Ectodermal cell (in vitro differentiated cells): ENCODE data around the gene CETN2.
"Not testable (repeated sequence)": the region's sequence is repeated elsewhere in the genome, so short reads cannot be mapped to it uniquely, and the experiment has no call there.

Experiments used
- H3K27ac ChIP-seq: 2 replicates; pipeline ENCODE4 v1.7.0; 2013; ENCODE audit warnings: mild to moderate bottlenecking, low read depth, low read length; ENCODE audit not compliant: insufficient read depth, poor library complexity, severe bottlenecking
- H3K27me3 ChIP-seq: 2 replicates; pipeline ENCODE4 v1.7.0; 2013; ENCODE audit warnings: mild to moderate bottlenecking, low read length; ENCODE audit not compliant: insufficient read depth, control insufficient read depth, poor library complexity, severe bottlenecking
- H3K36me3 ChIP-seq: one replicate; pipeline ENCODE4 v1.7.0; 2013; ENCODE audit warnings: low read length; ENCODE audit not compliant: control insufficient read depth, insufficient read depth
- H3K4me1 ChIP-seq: one replicate; pipeline ENCODE4 v1.7.0; 2013; ENCODE audit warnings: low read length; ENCODE audit not compliant: control insufficient read depth, insufficient read depth
- H3K4me3 ChIP-seq: 2 replicates; pipeline ENCODE4 v1.7.0; 2013; ENCODE audit warnings: low read depth, low read length, control low read depth; ENCODE audit not compliant: insufficient read depth
- H3K9me3 ChIP-seq: 2 replicates; pipeline ENCODE4 v1.7.0; 2013; ENCODE audit warnings: mild to moderate bottlenecking, low read length, moderate library complexity; ENCODE audit not compliant: control insufficient read depth
- WGBS, 2 experiments: methylation state at CpG; one replicate each; pipeline ENCODE4 v1.1.7; 2013; ENCODE audit warnings: missing lambda C conversion rate in 2 of 2; 5-methylcytosine and 5-hydroxymethylcytosine counted together

CETN2 gene

DNA sequence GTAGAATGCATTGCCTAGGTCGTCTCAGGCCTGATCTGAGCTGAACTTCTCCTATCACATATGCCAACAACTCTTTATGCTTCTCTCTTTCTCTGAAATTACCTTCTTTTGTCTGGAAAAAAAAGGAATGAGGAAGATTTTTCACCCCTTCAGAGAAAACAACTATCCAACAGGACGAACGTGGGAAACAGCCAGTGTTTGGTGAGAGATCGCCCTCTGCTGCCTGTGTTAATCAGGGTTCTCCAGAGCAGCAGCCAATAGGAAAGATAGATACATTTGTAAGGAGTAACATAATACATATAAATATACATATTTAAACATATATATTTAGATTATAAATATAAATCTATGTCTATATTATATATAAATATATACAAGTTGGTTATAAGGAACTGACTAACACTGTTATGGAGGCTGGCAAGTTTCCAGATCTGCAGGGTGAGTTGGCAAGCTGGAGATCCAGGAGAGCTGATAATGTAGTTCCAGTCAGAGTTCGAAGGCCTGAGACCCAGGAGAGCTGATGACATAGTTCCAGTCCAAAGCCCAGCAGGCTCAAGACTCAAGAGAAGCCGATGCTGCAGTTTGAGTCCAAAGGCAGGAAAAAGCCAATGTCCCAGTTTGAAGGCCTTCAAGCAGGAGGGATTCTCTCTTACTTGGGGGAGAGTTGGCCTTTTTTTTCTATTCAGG is 13.3 kb downstream of the CETN2 start:
- H3K27me3 ChIP-seq, result no peaks in the 10 kb centered on the region
- no peak overlapping the region for H3K4me3 ChIP-seq
- WGBS, 2 experiments, result 30 to 66% methylated on average over 3 to 6 of the region's 6 CpGs
- H3K36me3 ChIP-seq, result no peaks in the 10 kb centered on the region
- H3K9me3 ChIP-seq, result no peaks in the 10 kb centered on the region
- no peak overlapping the region for H3K27ac ChIP-seq
- no peaks in the 10 kb centered on the region for H3K4me1 ChIP-seq

DNA sequence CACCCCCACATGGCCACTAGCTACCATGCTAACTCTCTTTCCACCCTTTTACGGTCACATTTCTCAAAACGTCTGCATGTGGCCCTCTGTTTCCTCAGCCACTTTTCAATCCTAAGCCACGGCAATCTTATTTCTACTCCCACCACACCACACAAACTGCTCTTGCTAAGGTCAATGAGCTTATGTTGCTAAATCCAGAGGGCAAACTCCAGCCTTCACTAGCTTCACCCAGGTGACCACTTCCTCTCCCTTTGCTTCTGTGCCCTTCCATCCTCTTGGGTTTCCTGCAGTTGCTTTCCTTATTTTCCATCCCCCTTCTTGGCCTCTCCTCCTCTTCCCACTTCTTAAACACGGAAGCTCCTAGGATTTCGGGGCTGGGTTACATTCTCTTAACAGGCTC is 16.5 kb downstream of the CETN2 start:
- 84 to 93% methylated on average over 5 of the region's 5 CpGs for WGBS, 2 experiments
- no peaks in the 10 kb centered on the region for H3K36me3 ChIP-seq
- no peaks in the 10 kb centered on the region for H3K4me1 ChIP-seq
- H3K27me3 ChIP-seq, result no peaks in the 10 kb centered on the region
- no peak overlapping the region for H3K4me3 ChIP-seq
- no peaks in the 10 kb centered on the region for H3K9me3 ChIP-seq
- H3K27ac ChIP-seq, result no peak overlapping the region

DNA sequence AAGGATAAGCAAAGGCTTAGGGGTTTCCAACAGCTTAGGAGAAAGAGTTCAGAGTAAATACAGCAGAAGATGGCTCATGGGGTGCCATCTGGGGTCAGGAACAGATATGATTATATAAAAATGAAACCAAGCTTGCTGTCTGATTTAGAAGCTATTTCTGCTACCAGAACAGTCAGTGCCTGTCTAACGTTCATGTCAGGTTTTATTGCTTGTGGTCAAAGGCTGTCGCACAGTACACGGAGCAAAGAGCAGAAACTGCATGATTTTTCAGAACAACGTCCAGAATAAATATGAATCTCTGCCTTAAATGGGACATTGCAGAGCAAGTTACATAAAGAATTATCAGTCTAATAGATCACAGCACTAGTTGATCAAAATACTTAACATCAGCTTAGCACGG is 17.4 kb downstream of the CETN2 start:
- Histone ChIP-seq H3K36me3 (no peaks in the 10 kb centered on the region), H3K4me1 (no peaks in the 10 kb centered on the region), H3K27ac (no peak overlapping the region), H3K27me3 (no peaks in the 10 kb centered on the region), H3K4me3 (no peak overlapping the region), H3K9me3 (no peaks in the 10 kb centered on the region)
- WGBS, 2 experiments, result 81 to 90% methylated on average over 5 of the region's 5 CpGs

DNA sequence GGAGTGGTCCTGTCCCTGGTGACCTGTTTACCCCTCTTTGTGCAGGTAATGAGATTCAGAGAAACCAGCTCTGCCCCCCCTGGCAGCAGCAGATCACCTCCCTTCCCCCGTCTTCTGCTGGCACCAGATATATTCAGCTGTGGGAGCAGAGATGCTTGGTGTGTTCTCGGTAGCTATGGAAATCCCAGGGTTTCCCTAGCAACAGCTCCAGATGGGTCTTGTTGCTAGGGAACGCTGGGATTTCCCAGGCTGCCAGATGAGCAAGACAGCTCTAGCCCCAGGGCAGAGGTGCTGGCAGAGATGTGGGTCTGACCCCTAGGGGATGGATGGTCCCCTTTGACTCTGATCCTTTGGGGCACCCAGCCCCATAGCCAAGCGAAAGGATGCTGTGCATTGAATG is 20.2 kb downstream of the CETN2 start:
- Histone ChIP-seq H3K4me1 (no peaks in the 10 kb centered on the region), H3K27ac (no peak overlapping the region), H3K27me3 (no peaks in the 10 kb centered on the region), H3K4me3 (no peak overlapping the region), H3K9me3 (no peaks in the 10 kb centered on the region), H3K36me3 (no peaks in the 10 kb centered on the region)
- WGBS, 2 experiments, result 55 to 64% methylated on average over 4 of the region's 4 CpGs

DNA sequence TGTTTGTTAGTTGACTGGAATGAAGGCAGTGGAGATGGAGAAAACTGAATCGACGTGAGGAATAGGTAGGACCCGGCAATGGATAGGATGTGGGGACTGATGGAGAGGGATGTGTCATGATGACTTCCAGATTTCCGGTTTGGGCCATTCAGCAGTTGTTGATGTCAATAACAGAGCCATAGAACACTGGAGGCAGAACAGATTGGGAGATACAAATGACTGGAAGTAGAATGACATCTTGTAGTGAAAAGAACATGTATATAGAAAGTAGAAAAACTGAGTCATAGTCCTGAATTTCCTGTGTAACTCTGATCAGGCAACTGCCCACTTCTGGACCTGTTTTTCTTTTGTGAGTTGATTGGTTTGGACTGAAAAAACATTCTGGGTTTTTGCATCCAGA is 24.5 kb downstream of the CETN2 start:
- no peaks in the 10 kb centered on the region for H3K36me3 ChIP-seq
- H3K27ac ChIP-seq, result no peak overlapping the region
- H3K27me3 ChIP-seq, result no peaks in the 10 kb centered on the region
- no peak overlapping the region for H3K4me3 ChIP-seq
- no peaks in the 10 kb centered on the region for H3K9me3 ChIP-seq
- WGBS, 2 experiments, result 90 to 92% methylated on average over 4 of the region's 4 CpGs
- H3K4me1 ChIP-seq, result no peaks in the 10 kb centered on the region

DNA sequence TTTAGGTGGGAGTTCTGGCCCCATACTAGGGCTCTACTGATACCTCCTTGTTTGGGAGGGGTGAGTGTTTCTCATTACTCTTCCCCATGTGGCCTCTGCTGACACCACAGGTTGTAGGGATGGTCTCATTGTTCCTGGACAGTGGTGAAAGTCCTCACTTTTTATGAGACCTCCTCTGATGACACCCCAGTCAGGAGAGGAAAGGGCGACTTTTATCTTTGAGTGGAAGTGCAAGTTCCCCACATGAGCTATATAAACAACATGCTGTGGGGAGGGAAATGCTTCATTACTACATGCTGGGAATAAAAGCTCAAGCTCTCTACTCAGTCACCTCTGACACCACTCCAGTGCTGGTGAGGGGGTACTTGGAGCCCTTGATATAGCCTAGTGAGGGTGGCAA is 31.6 kb downstream of the CETN2 start:
- H3K36me3 ChIP-seq, result no peaks in the 10 kb centered on the region

DNA sequence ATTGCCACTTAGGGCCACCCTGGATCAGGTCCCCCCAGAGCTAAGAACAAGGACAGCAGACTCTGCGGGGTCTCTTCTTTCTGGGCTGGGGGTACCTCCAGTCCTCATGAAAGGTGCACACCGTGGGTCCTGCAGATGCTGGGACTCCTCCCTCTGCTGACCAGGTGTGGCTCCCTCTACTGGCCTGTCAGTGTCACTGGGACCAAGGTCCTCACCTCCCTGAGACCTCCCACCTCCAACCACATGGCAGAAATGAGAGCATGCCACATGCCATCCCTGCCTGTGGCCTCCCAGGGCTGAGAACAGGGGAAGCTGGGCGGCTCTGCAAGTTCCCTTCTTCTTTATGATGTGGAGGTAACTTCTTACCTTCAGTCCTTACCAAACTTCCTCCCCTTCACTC is 43.5 kb downstream of the CETN2 start:
- H3K27ac ChIP-seq, H3K4me3 ChIP-seq, H3K4me1 ChIP-seq, H3K27me3 ChIP-seq, H3K36me3 ChIP-seq, H3K9me3 ChIP-seq: not testable (repeated sequence)
- WGBS, 2 experiments, result no CpG with 5 or more reads among the region's 3 CpGs

More for the DNA sequence above, 31.6 kb downstream of the CETN2 start:
- Histone ChIP-seq H3K4me1 (no peaks in the 10 kb centered on the region), H3K27me3 (no peaks in the 10 kb centered on the region), H3K4me3 (no peak overlapping the region), H3K9me3 (no peaks in the 10 kb centered on the region), H3K27ac (no peak overlapping the region)
- WGBS, 2 experiments, result 60% methylated on average over 1 of the region's 1 CpG; no CpG with 5 or more reads in 1 of the 2 experiments
